SW480 (cell line): ENCODE results near the gene GALR3.
"Not testable (repeated sequence)": the region's sequence is repeated elsewhere in the genome, so short reads cannot be mapped to it uniquely, and the experiment has no call there.

Source experiments
- DNase-seq: peaks from one replicate; pipeline ENCODE4 v3.0.0-alpha.2; 2016; ENCODE audit warnings: low spot score

Gene GALR3, protein sequence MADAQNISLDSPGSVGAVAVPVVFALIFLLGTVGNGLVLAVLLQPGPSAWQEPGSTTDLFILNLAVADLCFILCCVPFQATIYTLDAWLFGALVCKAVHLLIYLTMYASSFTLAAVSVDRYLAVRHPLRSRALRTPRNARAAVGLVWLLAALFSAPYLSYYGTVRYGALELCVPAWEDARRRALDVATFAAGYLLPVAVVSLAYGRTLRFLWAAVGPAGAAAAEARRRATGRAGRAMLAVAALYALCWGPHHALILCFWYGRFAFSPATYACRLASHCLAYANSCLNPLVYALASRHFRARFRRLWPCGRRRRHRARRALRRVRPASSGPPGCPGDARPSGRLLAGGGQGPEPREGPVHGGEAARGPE

DNA sequence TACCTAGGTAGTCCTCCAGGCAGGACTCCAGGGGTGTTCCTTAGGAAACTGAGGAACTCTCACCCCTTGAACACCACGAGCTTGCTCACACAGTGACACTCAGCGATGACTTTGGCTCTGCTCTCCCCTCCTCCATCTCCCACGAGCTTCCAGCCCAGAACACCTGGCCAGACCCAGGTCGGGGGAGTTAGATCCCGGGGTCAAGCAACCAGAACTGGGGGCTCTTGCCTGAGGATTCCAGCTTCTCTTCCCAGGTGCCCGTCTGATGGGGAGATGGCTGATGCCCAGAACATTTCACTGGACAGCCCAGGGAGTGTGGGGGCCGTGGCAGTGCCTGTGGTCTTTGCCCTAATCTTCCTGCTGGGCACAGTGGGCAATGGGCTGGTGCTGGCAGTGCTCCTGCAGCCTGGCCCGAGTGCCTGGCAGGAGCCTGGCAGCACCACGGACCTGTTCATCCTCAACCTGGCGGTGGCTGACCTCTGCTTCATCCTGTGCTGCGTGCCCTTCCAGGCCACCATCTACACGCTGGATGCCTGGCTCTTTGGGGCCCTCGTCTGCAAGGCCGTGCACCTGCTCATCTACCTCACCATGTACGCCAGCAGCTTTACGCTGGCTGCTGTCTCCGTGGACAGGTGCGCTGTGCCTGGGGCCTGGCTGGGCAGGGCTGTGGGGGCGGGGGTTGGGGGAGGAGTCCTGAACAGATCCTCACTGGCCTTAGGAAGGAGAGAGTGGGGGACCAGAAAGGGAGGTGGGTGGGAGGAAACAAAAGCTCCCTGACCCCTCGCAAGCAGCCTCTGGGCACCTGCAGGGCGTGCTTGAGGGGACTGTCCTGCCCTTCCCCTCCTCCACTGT, at the start of gene GALR3:
GALR3 (plus strand) TSS at position 249 of the 852 bp plus-strand sequence; CDS start at position 274, 25 bp downstream.
- no peak for DNase-seq

DNA sequence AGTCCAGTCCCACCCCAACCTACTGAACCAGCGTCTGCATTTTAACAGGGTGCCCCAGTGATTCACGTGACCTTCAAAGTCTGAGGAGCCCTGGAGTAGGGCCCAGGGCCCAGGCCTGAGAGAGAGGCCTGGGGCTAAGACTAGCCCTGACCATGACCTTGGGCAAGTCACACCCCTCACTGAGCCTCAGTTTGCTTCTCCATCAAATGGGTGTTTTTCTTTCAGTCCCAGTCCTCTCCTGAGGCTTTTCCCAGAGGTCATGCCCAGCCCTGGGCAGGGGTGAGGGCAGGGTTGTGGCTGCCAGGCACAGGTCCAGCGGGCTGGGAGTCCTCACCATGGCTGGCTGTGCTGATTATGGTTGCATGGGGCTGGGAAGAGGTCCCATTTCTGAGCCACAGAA, 48.5 kb upstream of the GALR3 start:
- DNase-seq: no peak

DNA sequence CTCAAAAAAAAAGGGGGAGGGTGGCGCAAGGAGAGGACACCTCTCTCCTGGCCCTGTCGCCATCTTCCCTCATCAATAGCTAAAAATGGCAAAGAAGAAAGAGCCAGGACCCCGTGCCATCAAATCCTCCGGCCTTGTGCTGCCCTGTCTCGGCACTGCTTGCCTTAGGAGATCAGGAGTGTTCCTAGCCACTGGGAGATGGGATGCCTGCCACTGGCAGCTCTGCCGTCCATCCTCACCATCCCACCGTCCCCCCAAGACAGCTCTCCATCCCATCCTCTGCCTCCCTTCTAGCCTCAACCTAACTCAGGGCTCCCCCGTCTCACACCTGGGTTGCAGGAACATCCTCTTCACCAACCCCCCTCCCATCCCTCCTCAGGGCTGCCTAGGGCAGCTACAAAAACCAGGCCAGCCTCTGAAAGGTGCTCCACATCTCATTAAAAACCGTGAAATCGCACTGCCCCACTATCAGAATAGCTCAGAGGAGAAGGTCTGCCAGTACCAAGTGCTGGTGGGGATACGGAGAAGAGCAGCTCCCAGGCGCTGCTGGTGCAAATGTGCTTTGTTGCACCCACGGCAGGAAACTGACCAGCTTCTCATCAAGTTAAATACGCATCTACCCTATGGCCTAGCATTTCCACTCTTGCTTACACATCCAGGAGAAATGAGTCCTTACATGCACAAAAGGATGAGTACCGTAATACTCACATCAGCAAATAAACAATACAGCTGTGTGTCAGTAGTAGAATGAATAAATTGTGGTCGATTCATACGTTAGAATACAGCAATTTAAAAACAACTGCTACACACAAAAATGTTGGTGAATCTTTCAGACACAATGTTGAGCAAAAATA, 47.2 kb upstream of the GALR3 start:
- DNase-seq: no peak

DNA sequence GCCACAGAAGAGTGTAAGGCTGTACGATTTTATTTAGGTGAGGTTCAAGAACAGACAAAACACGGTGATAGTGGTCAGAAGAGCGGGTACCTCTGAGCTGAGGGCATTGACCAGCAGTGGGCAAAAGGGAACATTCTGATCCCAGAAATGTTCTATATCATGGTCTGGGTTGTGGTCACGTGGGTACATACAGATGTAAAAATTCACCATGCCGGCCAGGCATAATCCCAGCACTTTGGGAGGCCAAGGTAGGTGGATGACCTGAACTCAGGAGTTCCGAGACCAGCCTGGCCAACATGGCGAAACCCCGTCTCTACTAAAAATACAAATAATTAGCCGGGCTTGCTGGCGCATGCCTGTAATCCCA, 46.6 kb upstream of the GALR3 start:
- no peak for DNase-seq

DNA sequence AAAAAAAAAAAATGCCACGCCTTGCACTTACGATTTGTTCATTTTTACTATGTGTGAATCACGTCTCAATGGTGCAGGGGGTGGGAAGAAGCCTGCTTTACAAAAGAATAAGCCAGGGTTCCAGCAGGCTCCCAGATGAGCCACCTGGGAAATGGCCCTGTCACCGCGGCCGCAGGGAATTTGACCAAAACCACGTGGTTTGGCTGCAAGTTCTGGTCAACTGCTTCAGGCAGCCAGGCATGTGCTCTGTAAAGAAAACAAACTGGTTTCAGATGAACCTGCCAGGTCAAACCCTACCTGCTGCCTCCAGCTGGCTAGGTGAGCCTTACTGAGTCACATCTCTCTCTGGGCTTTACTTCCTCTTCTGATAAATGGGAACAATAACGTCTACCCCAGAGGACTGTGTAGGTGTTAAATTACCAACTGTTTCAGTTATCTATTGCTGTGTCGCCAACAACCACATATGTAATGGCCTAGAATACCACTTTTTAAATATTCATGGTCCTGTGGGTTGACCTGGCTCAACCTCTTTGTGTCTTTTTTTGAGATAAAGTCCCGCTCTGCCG, 46.0 kb upstream of the GALR3 start:
- DNase-seq: peak; percentile 94

DNA sequence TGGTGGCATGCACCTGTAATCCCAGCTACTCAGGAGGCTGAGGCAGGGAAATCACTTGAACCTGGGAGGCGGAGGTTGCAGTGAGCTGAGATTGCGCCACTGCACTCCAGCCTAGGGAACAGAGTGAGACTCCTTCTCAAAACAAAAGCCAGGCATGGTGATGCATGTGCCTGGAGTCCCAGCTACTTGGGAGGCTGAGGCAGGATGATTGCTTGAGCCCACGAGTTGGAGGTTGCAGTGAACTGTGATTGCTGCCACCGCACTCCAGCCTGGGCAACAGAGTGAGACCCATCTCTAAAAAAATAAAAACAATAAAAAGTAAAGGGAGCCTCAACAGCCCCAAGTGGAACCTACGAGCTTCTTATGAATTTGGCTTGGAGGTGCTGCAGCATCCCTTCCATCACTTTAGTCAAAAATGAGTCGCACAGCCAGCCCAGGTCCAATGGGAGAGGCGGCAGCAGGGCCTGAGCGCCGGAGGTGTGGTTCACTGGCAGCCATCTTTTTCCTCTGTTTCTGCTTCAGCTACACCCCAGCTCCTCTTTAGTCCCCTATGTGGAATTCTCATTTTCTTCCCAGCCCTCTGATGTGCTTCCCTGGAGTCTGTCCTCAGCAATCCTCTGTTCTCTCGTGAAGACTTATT, 44.7 kb upstream of the GALR3 start:
- no peak for DNase-seq

DNA sequence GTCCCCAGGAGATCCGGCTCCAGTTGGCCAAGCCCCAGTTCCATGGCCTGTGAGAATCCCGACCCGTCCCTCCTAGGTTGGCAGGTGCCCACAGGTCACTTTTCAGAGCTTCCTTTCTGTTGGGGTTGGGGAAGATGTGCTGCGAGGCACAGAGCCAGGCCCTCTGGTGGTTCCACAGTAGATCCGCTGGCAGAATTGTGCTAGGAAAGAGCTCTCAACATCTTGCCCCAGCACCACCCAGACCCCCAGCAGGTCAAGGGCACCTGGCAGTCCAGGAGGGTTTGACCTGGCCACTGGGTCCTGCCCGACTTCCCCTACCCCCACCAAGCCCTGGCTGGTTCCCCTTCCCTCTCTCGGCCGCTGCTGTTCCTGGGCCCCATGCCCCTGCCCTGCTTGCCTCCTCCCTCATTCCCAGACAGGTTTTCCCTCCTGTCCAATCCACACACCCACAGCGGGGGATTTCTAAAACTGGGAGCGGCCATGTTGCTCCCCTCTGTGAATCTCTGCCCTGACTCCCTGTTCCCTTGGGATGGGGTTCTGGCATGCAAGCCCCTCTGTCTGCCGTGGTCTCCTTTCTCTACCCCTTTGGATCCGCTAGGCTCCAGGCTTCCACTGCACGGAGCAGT, 41.6 kb upstream of the GALR3 start:
- no peak for DNase-seq

DNA sequence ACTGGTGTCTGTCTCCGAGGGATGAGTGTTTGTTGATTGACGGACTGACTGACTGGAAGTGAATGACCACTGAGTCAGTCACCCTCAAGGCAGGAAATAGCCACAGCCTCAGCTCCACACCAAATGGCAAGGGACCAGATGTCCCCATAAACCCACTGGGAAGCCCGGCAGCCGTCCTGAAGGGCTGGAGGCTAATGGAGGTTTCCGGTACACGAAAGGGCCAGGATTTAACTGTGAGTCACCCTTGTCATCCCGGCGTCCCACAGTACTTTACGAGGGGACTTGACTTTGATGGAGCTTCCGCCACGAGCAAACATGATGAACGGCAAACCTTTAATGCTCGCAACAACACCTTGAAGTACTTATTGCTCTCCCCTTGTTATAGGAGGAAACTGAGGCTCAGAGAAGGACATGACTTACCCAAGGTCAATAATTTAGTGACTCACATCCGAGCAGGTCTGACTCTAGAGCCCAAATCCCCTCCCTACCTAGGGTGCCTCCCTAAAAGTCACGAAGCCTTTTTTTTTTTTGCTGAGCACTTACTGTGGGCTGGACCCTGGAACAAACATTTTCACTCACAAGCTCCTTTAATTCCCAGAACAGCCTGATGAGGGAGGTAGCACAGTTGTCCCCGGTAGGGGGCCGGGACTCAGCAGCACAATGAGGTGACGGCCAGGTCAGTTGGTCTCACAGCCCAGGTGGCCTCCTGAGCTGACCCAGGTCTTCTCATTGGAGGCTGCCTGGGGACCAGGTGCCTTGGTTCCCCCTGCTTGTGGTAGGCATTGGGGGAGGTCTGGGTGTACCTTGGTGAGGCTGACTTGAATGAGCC, 40.6 kb upstream of the GALR3 start:
- DNase-seq: peak; percentile 84

DNA sequence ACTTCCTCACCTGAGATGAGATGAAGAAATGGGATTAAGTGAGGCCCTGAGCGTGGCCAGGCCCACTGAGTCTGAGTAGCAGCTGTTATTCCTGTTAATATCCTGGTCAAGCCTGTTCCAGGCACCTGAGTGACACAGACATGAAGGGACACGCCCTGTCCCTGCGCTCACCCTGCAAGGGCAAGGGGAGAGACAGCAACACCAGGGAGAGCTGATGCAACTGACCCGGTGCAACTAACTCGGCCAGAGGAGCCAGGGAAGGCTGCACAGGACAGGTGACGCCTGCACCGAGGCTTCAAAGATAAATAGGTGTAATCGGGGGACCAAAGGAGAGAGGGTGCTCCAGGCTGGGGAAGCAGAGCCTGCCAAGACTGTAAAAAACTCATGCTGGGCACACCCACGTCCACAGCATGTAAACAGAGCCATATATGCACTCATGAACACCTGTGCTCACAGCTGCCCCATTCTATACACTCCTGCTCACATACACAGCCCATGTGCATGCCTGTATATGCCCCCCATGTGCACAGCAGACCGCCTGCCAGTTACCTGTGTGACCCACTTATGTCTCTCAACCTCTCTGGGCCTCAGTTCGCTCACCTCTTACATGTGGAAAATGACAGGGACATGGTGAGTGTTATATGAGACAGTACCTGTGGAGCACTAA, 38.2 kb upstream of the GALR3 start:
- peak; percentile 67 for DNase-seq

DNA sequence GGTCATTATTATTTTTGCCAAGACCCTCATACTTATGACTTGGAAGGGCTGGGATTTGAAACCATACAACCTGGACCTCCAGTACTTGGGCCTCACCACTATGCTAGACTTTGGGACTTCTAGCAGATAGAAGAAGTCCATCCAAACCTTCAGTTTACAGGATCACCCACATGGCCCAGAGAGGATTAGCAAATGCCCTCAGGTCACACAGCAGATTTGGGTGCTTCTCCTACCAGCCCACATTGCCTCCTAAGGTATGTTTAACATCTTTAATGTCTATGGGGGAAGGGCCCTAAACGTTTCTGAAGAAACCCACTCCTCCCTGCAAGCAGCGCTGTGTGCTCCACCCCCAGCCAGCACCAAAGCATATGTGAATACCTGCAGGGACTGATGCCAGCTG, 32.9 kb upstream of the GALR3 start:
- no peak for DNase-seq

DNA sequence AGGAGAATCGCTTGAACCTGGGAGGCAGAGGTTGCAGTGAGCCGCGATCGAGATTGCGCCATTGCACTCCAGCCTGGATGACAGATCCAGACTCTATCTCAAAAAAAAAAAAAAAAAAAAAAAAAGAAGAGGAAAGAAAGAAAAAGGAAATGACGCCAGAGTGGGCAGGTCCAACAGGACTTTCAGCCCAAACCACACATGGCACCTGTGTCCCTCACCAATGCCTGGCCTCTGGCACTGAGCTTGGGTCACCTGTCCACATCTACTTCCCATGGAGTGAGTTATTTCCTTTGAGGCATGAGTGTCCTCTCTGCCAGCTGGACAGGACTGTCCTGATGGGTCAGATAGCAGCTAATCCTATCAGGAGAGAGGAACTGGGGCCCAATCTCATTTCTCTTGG, 30.7 kb upstream of the GALR3 start:
- DNase-seq: no peak

DNA sequence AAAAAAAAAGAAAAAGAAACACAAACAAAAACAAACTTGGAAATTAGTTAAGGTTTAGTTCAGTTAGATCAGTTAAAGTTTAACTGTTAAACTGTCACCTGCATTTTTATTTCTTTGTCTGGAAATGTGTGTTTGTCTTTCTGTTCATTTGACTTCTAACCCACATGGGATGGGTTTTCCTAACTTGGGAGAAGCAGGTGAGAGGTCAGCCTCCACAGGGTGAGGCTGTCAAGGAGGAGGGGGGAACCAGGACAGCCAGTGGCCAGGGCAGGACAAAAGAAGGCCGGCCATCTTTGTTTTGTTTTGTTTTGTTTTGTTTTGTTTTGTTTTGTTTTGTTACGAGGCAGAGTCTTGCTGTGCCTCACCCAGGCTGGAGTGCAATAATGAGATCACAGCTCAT, 28.8 kb upstream of the GALR3 start:
- no peak for DNase-seq

DNA sequence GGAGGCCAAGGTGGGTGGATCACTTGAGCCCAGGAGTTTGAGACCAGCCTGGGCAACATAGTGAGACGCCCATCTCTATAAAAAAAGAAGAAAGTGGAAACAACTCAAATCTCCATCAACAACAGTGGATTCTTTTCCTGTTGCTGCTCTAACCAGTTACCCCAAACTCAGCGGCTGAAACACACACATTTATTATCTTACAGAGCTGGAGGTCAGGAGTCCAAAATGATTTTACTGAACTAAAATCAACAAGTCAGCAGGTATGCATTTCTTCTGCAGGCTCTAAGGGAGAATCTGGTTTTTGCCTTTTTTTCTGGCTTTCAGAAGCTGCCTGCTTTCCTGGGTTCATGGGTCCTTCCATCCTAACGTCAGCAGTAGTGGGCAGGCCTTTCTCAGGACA, 27.1 kb upstream of the GALR3 start:
- DNase-seq: no peak

DNA sequence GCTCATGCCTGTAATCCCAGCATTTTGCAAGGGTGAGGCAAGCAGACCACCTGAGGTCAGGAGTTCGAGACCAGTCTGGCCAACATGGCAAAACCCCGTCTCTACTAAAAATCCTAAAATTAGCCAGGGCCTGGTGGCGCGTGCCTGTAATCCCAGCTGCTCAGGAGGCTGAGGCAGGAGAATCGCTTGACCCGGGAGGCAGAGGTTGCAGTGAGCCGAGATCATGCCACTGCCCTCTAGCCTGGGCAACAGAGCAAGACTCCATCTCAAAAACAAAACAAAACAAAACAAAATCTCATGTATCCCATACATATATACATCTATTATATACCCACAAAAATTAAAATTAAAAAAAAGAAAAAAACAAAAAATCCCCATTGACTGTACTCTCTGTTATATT, 25.9 kb upstream of the GALR3 start:
- DNase-seq: not testable (repeated sequence)

DNA sequence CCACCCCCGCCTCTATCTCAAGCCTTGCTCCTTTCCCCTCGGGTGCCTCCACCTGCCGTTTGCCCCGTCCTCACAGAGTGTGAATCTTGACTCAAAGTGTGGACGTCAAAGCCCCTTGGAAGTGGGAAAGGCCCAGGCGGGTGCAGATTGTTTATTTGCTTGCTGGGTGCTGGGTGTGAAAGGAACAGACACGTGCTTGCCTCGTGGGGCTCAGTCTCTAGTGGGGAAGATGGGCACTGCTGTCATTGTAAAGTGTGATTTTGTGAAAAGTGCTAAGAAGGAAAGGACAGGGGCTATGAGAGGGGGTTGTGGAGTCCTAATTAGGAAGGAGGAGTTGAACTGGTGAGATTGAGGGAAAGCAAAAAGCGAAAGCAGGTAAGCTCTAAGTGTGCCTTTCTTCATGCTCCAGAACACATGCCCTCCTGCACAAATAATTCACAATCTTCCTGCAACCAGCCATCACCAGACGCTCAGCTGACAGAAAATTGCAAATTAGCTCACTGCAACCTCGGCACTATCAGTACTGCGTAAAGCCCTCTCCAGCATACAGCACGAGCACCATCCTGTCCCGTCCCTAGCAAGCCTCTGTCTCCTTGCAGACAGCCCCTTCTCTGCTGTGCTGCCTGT, 25.2 kb upstream of the GALR3 start:
- no peak for DNase-seq

DNA sequence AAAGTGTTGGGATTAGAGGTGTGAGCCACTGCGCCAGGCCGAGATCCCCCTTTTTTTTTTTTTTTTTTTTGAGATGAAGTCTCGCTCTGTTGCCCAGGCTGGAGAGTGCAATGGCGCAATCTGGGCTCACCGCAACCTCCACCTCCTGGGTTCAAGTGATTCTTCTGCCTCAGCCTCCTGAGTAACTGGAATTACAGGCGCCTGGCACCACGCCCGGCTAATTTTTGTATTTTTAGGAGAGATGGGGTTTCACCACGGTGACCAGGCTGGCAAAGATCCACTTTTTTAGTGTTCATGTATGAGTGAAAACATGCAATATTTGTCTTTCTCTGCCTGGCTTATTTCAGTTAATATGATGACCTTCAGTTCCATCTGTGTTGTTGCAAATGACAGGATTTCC, 23.2 kb upstream of the GALR3 start:
- not testable (repeated sequence) for DNase-seq

DNA sequence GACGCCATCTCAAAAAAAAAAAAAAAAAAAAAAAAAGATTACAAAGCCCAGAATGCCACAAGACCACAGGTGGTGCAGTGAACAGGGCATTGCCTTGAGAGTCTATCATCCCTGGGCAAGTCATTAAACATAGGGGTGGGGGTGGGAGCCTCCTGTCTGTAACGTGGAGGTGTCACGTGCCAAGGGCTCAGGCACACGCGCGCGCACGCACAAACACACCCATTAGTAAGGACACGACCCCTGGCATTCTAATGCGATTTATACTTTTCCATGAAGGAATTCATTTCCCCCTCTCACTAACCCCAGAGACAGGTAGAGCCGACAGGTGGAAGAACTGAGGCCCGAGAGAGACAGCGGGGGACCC, 21.3 kb upstream of the GALR3 start:
- DNase-seq: peak; percentile 70

DNA sequence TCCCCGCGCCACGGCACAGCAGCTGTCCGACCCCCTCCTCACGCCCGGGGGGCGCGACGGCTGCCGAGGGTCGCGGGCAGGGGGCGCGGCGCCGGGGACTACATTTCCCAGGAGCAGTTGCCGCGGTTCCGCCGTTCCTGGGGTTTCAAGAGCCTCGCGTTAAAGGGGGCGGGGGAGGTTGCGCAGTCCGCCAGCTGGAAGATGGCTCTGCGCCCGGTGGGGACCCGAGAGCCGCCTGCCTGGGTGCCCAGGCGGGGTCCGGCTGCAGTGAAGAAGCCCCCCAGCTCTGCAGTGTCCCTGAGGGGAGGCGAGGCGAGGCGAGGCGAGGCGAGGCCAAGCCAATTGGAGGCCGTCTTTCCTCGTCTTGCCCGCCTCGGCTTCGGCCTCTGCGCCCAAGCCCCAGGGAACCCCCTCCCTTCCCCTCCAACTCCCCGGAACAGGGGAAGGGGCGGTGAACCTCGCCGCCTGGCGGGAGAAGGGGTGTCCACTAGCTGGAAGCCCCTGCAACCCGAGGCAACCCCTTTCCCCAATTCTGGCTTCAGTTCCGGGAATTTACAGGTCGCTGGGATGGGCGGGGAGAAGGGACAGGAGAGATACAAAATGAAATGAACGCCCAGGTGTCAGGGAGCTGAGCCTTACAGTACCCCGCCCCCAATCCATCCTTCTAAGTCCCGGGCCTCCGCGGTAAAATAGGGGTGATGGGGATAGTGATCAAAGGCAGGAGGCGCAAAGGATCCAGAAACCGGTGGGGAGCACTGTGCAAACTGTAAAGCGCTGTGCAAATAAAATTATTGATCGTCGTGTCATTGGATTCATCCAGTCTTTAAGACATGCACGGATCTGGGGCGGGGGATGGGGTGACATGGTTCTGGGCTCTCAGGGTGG, 20.6 kb upstream of the GALR3 start:
- DNase-seq: peak; percentile 66
